ENCODE results near the gene IFIT1. TPM values are rescaled to one million over a fixed set of nuclear protein-coding genes. Genes with fewer than 3 reads are reported as not detected.

IFIT1 gene
- total RNA-seq, 4 donors from 2014 or later, result 10.6 to 15.4 (median 11.9) TPM

DNA sequence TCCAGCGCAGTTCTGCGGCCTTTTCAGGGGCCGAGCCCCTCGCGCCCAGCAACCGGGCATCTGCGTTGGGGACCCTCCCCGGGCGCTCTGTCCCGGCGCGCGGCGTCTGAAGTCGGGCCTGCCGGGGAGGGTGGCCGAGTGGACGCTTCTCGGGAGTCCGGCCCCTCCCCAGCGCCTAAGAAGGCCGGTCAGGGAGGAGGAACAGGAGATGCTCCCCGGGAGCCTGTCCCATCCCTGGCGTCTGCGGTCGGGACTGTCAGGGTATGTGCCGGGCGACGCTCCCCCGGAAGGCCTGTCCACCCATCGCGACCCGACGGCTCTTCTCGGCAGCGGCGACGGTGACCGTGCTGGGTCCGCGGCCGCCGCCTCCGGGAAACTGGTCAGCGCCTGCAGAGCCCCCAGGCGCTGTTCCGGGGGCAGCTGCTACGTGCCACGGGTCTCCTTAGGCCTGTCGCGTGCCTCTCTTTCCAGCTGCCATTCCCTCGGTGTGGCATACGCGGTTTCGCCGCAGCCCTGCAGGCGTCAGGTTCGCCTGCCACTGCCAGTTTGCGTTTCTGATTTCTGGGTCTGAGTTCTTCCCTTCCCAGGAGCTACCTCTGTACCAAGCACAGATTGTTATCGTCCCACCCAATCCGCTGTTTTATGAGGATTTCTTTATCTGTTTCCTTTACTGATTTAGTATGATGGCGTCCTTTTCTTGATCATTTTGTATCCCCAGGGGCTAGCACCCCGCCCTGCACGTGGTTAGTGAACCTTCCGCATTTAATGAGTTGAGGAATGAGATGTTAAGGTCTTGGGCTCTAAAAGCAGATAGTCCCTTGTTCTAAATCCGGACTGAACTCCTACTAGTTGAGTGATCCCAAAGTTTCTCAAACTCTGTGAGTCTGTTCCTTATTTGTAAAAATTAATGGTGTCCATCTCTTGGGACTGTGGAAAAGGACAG lies 22.7 kb downstream of the IFIT1 start:
- 7% methylated on average over 15 of the region's 66 CpGs for WGBS
- no peak for DNase-seq (ENCODE audit: extremely low spot score)
- peaks cover 29 to 56% (median 47%) of the 10 kb centered on the region in 4 donors for H3K4me1 ChIP-seq
- H3K27me3 ChIP-seq, result no peaks in the 10 kb centered on the region
- peak overlapping the region; percentile 84 to 97 (median 88) for H3K4me3 ChIP-seq
- H3K36me3 ChIP-seq, result peaks cover 0 to 12% (median 3%) of the 10 kb centered on the region in 4 donors
- H3K9me3 ChIP-seq, result no peaks in the 10 kb centered on the region
- no peak for TF ChIP-seq POLR2A (IDR thresholded peaks at IDR 0.05; ENCODE audit: low read depth)
- peak in 1 of 2 donors; percentile 12 for TF ChIP-seq POLR2AphosphoS5 (IDR thresholded peaks at IDR 0.05)
- intact Hi-C loops (cut with DNase I), result no loop called here
- H3K27ac ChIP-seq (replicated peaks in 1 of 4), result peak overlapping the region; percentile 95 to 99 (median 96)

DNA sequence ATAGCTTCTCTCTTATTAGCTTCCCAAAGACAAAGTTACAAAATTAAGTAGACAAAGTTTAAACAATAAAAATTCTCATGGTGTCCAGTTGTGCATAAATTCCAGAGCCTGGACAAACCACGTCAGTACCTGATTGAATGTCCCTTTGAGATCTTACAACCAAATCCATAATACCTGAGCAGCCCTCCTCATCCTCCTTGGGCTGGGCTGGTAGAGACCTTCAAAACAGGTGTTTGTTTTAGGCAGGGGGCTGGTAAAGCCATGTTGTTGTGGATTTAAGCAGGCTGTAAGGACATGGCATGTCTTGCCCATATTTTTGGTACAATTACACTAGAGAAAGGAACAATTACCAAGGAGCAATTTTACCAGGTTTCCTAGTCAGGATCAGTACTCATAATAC lies 24.0 kb downstream of the IFIT1 start:
- peaks cover 29 to 61% (median 47%) of the 10 kb centered on the region in 4 donors for H3K4me1 ChIP-seq
- H3K4me3 ChIP-seq, result peak overlapping the region in 2 of 4 donors; percentile 88
- TF ChIP-seq POLR2A (IDR thresholded peaks at IDR 0.05; ENCODE audit: low read depth), result no peak
- TF ChIP-seq EP300 (IDR thresholded peaks at IDR 0.05), result no peak
- TF ChIP-seq, protein P1, sequence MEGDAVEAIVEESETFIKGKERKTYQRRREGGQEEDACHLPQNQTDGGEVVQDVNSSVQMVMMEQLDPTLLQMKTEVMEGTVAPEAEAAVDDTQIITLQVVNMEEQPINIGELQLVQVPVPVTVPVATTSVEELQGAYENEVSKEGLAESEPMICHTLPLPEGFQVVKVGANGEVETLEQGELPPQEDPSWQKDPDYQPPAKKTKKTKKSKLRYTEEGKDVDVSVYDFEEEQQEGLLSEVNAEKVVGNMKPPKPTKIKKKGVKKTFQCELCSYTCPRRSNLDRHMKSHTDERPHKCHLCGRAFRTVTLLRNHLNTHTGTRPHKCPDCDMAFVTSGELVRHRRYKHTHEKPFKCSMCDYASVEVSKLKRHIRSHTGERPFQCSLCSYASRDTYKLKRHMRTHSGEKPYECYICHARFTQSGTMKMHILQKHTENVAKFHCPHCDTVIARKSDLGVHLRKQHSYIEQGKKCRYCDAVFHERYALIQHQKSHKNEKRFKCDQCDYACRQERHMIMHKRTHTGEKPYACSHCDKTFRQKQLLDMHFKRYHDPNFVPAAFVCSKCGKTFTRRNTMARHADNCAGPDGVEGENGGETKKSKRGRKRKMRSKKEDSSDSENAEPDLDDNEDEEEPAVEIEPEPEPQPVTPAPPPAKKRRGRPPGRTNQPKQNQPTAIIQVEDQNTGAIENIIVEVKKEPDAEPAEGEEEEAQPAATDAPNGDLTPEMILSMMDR (IDR thresholded peaks at IDR 0.05), result no peak
- TF ChIP-seq POLR2AphosphoS5 (IDR thresholded peaks at IDR 0.05), result no peak
- H3K27ac ChIP-seq (replicated peaks in 1 of 4), result peak overlapping the region in 1 of 4 donors; percentile 99
- peaks cover 0 to 20% (median 8%) of the 10 kb centered on the region in 4 donors for H3K36me3 ChIP-seq
- intact Hi-C loops (cut with DNase I), result no loop called here
- H3K27me3 ChIP-seq, result no peaks in the 10 kb centered on the region
- DNase-seq (ENCODE audit: extremely low spot score), result no peak
- WGBS, result 94% methylated on average over 1 of the region's 1 CpG
- no peaks in the 10 kb centered on the region for H3K9me3 ChIP-seq

DNA sequence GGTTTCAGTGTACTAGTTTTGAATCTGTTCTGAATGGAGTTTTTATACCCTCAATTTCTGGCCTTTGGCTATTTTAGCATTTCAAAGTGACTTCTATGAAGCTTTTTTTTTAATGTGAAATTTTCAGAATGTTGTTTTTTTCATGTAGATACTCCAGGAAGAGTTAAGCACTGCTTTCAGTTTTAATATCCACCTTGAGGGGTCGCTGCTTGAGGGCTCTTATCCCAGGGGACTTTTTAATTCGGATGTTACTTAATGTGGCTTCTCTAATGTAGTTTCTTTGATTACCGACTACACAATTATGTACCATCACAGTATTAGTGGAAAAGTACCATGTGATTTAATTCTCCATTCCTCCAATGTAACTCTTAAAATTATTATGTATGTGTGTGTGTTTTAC lies 27.1 kb downstream of the IFIT1 start:
- H3K27me3 ChIP-seq, result no peaks in the 10 kb centered on the region
- DNase-seq (ENCODE audit: extremely low spot score), result no peak
- no peak overlapping the region for H3K27ac ChIP-seq (replicated peaks in 1 of 4)
- intact Hi-C loops (cut with DNase I), result no loop called here
- TF ChIP-seq, protein P1 (IDR thresholded peaks at IDR 0.05), result peak in 2 of 3 experiments; percentile 19 to 48
- TF ChIP-seq POLR2A (IDR thresholded peaks at IDR 0.05; ENCODE audit: low read depth), result no peak
- H3K4me1 ChIP-seq, result peaks cover 25 to 49% (median 37%) of the 10 kb centered on the region in 4 donors
- H3K36me3 ChIP-seq, result peaks cover 0 to 21% (median 8%) of the 10 kb centered on the region in 4 donors
- H3K4me3 ChIP-seq, result no peak overlapping the region
- no peaks in the 10 kb centered on the region for H3K9me3 ChIP-seq
- WGBS, result 49% methylated on average over 3 of the region's 3 CpGs

DNA sequence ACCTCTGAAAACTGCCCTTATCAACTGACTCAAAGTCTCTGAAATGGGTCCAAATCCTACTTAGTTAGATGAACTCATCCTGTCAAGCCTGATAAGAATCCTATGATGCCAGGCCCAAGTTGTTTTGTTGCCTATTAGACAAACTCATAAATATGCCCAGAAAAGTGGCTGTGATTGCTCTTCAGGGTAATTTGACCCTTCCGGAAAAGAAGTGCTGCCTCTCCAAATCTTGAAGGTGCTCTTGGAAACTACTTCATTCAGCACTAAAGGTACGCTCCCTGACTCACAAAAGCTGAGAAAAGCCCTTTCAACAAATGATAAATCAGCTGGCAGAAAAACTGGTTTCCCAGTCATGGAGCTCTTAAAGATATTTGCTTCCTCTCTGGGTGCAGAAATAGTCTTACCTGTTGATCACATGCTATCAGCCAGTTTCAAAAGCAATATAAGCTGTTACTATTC lies 28.6 kb downstream of the IFIT1 start:
- peaks cover 20 to 42% (median 30%) of the 10 kb centered on the region in 4 donors for H3K4me1 ChIP-seq
- H3K4me3 ChIP-seq, result no peak overlapping the region
- H3K27me3 ChIP-seq, result no peaks in the 10 kb centered on the region
- H3K9me3 ChIP-seq, result no peaks in the 10 kb centered on the region
- intact Hi-C loops (cut with DNase I), result no loop called here
- 95% methylated on average over 2 of the region's 2 CpGs for WGBS
- TF ChIP-seq, protein P1 (IDR thresholded peaks at IDR 0.05), result no peak
- no peak for TF ChIP-seq POLR2A (IDR thresholded peaks at IDR 0.05; ENCODE audit: low read depth)
- no peak for TF ChIP-seq EP300 (IDR thresholded peaks at IDR 0.05)
- no peak for TF ChIP-seq POLR2AphosphoS5 (IDR thresholded peaks at IDR 0.05)
- no peak for DNase-seq (ENCODE audit: extremely low spot score)
- peaks cover 0 to 21% (median 8%) of the 10 kb centered on the region in 4 donors for H3K36me3 ChIP-seq
- H3K27ac ChIP-seq (replicated peaks in 1 of 4), result no peak overlapping the region

DNA sequence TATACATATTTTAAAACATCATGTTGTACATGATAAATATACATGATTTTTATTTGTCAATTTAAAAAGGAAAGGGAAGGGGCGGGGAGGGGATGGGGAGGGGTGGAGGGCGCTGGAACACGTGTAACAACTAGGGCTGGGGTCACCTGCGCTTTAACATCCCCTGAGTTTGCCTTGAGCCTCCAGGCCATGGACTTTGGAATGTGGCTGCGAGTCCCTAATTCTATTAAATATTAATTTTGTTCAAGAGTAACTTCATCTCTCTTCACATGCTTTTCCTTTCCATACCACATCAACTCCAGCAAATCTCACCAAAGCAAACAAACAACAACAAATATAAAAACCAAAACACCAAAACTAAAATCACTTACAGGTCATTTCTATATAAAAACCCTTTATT lies 32.6 kb downstream of the IFIT1 start:
- 87% methylated on average over 5 of the region's 5 CpGs for WGBS
- H3K36me3 ChIP-seq, result peaks cover 0 to 11% (median 4%) of the 10 kb centered on the region in 4 donors
- no peak overlapping the region for H3K4me3 ChIP-seq
- H3K4me1 ChIP-seq, result peaks cover 4 to 17% (median 13%) of the 10 kb centered on the region in 4 donors
- no peaks in the 10 kb centered on the region for H3K27me3 ChIP-seq
- TF ChIP-seq EP300 (IDR thresholded peaks at IDR 0.05) (no peak), POLR2AphosphoS5 (IDR thresholded peaks at IDR 0.05) (no peak), POLR2A (IDR thresholded peaks at IDR 0.05; ENCODE audit: low read depth) (no peak)
- TF ChIP-seq, protein P1 (IDR thresholded peaks at IDR 0.05), result no peak
- no peak for DNase-seq (ENCODE audit: extremely low spot score)
- no peak overlapping the region for H3K27ac ChIP-seq (replicated peaks in 1 of 4)
- intact Hi-C loops (cut with DNase I), result no loop called here
- H3K9me3 ChIP-seq, result no peaks in the 10 kb centered on the region
